GM12874 (cell line): ENCODE measurements around the gene PVR.

Source experiments
- TF ChIP-seq, protein P1 (sequence below): IDR thresholded peaks from 2 replicates; pipeline ENCODE4 v1.5.1; 2011; ENCODE audit warnings: low read depth, mild to moderate bottlenecking, control low read depth, low read length, moderate library complexity; ENCODE audit not compliant: insufficient read depth

Gene PVR

DNA sequence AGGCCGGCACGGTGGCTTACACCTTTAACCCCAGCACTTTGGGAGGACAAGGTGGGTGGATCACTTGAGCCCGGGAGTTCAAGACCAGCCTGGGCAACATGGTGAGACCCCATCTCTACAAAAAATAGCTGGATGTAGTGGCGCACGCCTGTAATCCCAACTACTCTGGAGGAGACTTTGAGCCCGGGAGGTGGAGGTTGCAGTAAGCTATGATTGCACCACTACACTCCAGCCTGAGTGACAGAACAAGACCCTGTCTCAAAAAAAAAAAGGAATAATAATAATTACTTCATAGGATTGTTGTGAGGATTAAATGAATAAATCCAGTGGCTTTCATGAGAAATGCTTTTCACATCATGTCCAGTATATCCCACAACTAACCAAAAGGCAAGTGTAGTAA is 22.3 kb upstream of the PVR start:
- TF ChIP-seq, protein P1, sequence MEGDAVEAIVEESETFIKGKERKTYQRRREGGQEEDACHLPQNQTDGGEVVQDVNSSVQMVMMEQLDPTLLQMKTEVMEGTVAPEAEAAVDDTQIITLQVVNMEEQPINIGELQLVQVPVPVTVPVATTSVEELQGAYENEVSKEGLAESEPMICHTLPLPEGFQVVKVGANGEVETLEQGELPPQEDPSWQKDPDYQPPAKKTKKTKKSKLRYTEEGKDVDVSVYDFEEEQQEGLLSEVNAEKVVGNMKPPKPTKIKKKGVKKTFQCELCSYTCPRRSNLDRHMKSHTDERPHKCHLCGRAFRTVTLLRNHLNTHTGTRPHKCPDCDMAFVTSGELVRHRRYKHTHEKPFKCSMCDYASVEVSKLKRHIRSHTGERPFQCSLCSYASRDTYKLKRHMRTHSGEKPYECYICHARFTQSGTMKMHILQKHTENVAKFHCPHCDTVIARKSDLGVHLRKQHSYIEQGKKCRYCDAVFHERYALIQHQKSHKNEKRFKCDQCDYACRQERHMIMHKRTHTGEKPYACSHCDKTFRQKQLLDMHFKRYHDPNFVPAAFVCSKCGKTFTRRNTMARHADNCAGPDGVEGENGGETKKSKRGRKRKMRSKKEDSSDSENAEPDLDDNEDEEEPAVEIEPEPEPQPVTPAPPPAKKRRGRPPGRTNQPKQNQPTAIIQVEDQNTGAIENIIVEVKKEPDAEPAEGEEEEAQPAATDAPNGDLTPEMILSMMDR: no peak

DNA sequence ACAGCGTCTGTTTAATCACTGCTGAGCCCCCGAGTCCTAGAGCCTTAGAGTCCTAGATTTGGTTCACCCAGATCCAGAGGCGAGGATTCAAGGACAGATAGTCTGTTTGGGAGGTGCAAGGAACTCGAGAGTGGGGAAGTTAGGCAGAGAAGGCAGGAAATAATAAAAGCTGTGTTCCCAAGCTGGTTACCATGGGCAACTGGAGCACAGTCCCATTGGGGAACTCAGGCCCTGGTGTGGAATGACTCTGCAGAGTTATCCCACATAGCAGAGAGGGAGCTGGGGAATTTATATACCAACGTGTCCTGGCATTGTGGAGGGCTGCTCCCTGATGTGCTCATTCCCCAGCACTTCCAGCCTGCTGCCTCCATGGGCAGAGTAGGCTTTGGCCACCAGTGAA is 20.6 kb upstream of the PVR start:
- TF ChIP-seq, protein P1: no peak

DNA sequence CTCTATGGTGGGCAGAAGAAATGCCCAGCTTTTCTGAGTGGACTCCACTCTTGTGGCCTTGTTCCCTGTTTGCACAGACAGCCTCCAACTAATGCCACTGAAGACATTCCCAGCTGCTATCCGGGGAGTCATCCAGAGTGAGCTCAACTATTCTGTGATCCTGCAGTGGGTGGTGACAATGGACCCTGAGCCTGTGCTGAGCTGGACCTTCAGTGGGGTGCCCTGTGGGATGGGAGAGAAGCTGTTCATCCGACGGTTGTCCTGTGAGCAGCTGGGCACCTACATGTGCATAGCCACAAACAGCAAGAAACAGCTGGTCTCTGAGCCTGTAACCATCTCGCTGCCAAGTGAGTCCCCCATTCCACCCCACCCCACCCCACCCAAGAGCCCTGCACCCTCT is 20.1 kb upstream of the PVR start:
- TF ChIP-seq, protein P1: no peak

DNA sequence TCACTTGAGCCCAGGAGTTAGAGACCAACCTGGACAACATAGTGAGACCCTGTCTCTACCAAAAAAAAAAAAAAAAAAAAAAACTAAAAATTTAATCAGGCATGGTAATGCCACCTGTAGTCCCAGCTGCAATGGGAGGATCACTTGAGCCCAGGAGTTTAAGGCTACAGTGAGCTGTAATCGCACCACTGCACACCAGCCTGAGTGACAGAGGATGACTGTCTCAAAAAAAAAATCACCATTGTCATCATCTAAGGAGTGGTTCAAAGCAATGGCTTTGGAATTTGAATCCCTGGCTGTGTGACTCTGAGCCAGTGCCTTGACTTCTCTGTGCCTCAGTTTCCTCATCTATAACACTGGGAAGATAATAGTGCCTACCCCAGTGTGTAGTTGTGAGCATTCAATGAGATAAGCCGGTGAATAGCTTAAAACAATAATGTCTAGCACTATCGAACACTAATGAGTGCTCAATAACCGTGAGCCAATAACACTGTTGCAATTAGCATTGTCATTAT is 18.8 kb upstream of the PVR start:
- TF ChIP-seq, protein P1: no peak

DNA sequence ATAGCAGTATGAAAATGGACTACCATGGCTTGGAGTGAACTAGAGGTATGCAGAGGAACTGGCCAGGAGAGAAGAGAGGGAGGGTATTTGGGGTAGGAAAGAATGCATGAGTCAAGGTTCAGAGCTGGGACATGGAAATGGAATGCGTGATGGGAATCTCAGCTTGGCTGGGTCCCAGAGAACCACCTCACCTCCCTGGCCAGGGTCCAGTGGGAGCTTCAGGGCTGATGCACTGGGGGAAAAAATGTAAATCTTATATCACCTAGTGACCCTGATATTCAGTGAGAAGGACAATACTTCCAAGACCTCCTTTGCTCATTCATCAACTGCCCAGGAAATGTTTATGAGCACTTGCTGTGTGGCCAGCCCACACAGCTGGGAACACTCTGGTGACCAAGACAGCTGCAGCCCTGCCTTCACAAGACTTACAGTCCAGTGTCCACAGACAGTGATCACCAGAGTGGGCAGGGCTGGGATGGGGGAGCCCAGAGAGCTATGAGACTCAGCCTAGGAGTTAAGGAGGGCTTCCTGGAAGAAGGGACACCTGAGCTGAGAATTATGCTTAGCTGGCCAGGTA is 17.6 kb upstream of the PVR start:
- TF ChIP-seq, protein P1: no peak

DNA sequence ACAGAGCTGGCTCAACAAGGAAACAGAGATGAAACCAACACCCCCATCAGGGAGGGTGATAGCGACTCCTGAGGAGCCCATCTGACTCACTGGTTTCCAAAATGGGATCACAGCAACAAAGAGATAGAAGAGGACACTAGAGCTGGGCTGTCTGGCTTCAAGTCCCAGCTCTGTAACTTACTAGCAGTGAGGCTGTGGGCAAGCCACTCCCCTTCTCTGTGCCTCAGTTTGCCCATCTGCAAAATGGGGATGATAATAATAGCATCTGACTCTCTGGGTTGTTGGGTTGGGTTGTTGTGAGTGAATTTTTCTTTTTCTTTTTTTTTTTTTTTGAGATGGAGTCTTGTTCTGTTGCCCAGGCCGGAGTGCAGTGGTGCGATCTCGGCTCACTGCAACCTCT is 16.1 kb upstream of the PVR start:
- TF ChIP-seq, protein P1: no peak

DNA sequence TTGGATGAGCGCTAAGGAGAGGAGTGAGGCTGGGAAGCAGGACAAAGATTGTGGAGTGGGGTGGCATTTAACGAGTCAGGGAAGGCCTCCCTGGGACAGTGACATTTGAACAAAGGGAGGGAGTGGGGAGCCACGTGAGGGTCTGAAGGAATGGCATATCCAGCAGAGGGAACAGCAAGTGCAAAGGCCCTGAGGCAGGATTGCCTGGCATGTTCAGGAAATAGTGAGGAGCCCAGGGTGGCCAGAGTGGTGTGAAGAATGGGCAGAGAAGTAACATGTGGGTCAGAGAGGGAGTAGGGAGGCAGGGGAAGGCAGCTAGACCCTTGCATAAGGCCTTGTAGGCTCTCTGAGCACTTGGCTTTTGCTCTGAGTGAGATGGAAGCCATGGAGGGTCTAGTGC is 14.9 kb upstream of the PVR start:
- TF ChIP-seq, protein P1: no peak
